Neural crest cell (in vitro differentiated cells): ENCODE results near the gene KRTAP10-10. TPM values are rescaled to one million over a fixed set of nuclear protein-coding genes. Genes with fewer than 3 reads are reported as not detected.
"Not testable (repeated sequence)": the region's sequence is repeated elsewhere in the genome, so short reads cannot be mapped to it uniquely, and the experiment has no call there.

Experiments used
- DNase-seq: peaks from one replicate; pipeline ENCODE4 v3.0.0; 2021; ENCODE audit warnings: low read depth, mixed read lengths, low spot score
- H3K27ac Mint-ChIP-seq: one replicate; pipeline ENCODE4 v1.8.0; 2021; ENCODE audit warnings: mild to moderate bottlenecking, mixed read lengths; ENCODE audit not compliant: unreplicated experiment
- H3K27me3 Mint-ChIP-seq: 2 replicates; pipeline ENCODE4 v1.8.0; 2021; ENCODE audit warnings: low read depth, mild to moderate bottlenecking, mixed read lengths
- H3K36me3 Mint-ChIP-seq: 2 replicates; pipeline ENCODE4 v1.8.0; 2021; ENCODE audit warnings: low read depth, mild to moderate bottlenecking, mixed read lengths
- H3K4me1 Mint-ChIP-seq: 2 replicates; pipeline ENCODE4 v1.8.0; 2021; ENCODE audit warnings: mixed read lengths
- H3K4me3 Mint-ChIP-seq: one replicate; pipeline ENCODE4 v1.8.0; 2021; ENCODE audit warnings: mild to moderate bottlenecking, mixed read lengths
- H3K9me3 Mint-ChIP-seq: 2 replicates; pipeline ENCODE4 v1.8.0; 2021; ENCODE audit warnings: mixed read lengths
- total RNA-seq: library from RNA; stranded (reverse); gene quantifications from 2 replicates; pipeline ENCODE4 v1.2.1, GENCODE V29; 2021
- TF ChIP-seq, protein P1 (sequence below): fragments of 200-600 bp; sonication (generic); conservative IDR thresholded peaks from 2 replicates; pipeline ENCODE4 v1.5.0; 2021; ENCODE audit warnings: antibody characterized with exemption, mild to moderate bottlenecking

The KRTAP10-10 gene
- total RNA-seq, 1 donor from 2014 or later: not detected

DNA sequence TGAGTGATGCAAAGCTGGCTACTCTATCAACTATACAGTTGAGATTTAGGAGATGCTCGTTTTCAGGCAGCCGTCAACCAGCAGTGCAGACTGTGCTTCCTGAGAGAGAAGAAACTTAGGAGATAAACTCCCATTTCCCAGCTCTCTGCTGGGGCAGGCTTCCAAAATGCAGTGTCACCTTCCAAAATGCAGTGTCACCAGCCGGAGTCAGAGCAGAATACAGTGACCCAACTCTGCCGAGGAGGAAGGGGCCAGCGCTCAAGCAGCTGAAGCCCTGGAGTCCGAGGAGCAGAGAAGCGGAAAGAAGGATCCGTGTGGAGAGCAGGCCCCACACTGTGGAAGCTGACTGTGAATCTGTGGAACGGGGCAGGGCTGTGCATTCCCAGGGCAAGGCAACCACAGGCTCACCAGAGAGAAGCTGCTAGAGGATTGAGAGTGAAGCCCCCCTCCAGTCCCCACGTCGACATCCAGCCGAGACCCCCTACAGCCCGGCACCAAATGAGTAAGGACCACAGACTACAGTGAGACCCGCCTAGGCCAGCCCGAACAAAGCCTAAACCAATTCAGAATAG lies 45.5 kb downstream of the KRTAP10-10 start:
- Mint-ChIP-seq H3K4me3 (no peak overlapping the region), H3K27ac (no peak overlapping the region), H3K9me3 (no peaks in the 10 kb centered on the region), H3K4me1 (peaks cover 6% of the 10 kb centered on the region), H3K36me3 (no peaks in the 10 kb centered on the region), H3K27me3 (peaks cover 60% of the 10 kb centered on the region)
- TF ChIP-seq, protein P1, sequence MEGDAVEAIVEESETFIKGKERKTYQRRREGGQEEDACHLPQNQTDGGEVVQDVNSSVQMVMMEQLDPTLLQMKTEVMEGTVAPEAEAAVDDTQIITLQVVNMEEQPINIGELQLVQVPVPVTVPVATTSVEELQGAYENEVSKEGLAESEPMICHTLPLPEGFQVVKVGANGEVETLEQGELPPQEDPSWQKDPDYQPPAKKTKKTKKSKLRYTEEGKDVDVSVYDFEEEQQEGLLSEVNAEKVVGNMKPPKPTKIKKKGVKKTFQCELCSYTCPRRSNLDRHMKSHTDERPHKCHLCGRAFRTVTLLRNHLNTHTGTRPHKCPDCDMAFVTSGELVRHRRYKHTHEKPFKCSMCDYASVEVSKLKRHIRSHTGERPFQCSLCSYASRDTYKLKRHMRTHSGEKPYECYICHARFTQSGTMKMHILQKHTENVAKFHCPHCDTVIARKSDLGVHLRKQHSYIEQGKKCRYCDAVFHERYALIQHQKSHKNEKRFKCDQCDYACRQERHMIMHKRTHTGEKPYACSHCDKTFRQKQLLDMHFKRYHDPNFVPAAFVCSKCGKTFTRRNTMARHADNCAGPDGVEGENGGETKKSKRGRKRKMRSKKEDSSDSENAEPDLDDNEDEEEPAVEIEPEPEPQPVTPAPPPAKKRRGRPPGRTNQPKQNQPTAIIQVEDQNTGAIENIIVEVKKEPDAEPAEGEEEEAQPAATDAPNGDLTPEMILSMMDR: no peak
- DNase-seq: no peak

DNA sequence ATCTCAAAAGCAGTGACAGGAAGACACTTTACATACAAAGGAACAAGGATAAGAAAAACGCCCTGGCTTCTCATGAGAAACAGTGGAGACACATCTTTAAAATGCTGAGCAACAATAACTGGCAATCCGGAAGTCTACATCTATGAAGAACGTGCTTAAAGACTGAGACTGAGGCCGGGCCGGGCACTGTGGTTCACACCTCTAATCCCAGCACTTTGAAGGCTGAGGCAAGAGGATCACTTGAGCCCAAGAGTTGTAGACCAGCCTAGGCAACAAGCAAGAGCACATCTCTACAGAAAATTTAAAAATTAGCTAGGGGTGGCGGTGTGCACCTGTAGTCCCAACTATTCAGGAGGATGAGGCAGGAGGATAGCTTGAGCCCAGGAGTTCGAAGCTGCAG lies 46.9 kb downstream of the KRTAP10-10 start:
- TF ChIP-seq, protein P1: no peak
- Mint-ChIP-seq H3K27ac (no peak overlapping the region), H3K27me3 (peaks cover 65% of the 10 kb centered on the region), H3K36me3 (no peaks in the 10 kb centered on the region), H3K4me1 (peaks cover 6% of the 10 kb centered on the region), H3K9me3 (no peaks in the 10 kb centered on the region), H3K4me3 (no peak overlapping the region)
- no peak for DNase-seq

DNA sequence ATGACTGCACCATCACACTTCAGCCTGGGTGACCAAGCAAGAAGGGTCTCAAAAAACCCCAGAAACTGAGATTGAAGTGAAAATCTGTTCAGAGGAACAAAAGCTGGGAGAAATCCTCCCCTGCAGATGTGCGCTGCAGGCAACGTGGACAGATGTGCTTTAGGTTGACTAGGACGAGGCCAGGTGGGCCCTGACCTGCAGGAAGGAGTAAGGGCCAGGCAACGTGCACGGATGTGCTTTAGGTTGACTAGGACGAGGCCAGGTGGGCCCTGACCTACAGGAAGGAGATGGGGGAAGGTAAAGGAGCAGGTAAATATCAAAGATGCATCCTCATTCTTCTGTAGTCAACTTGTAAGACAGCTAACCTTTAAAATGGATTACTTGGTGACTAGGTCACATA lies 47.3 kb downstream of the KRTAP10-10 start:
- Mint-ChIP-seq H3K36me3 (no peaks in the 10 kb centered on the region), H3K4me1 (peaks cover 6% of the 10 kb centered on the region), H3K9me3 (no peaks in the 10 kb centered on the region), H3K27ac (no peak overlapping the region), H3K27me3 (peaks cover 61% of the 10 kb centered on the region), H3K4me3 (no peak overlapping the region)
- TF ChIP-seq, protein P1: no peak
- DNase-seq: no peak

DNA sequence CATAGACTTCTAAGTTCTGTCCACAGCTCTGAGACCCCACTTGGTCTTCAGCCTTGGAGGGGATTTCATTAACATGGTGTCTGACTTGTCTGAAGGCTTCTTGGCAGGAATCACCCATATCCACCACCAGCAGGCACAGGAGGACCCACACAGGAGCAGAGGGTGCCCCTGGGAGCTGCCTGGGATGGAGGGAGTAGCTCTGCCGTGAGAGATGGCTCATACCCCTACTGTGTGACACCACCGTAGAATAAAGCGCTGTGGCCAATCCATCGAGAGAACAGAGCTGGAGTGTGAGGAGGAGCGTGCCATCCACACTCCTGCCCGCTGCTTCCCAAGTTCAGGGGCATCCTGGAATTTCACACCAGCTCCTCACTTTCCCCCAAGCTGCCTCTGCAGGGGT lies 47.9 kb downstream of the KRTAP10-10 start:
- H3K27ac Mint-ChIP-seq, H3K9me3 Mint-ChIP-seq: not testable (repeated sequence)
- peaks cover 59% of the 10 kb centered on the region for H3K27me3 Mint-ChIP-seq

DNA sequence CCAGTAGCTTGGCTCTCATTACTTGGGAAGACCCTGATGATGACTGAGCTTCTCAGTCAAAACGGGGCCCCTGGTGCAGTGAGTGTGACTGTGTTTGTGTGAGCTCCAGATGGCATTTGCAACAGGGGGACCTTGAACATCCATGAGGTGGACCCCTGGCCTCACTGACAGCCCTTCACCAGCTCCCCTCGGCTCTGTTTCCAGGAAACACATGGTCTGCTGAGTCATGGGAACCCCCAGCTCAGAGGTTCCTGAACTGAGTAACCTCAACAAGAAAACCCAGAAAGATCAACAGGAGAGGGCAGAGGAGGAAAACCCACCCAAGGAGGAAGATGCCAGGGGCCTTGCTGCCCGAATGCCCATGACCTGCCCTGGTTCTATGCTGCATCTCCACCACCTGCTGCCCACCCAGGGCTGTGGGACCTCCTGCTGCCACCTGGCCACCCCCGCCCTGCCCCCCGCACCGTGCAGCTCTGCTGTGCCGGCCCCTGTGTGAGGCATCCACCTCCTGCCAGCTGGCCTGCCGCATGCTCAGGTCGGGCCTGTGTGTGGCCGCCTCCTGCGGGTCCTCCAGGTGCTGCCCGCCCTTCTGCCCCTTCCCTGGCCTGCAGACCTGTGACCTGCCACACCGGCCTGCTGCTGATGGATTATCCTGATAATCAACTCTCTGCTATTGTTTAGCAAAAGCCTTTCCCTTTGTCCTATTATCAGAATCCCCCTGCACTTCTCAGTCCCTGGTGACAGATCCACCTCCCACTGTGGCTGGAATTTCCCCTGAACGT lies 49.0 kb downstream of the KRTAP10-10 start:
- Mint-ChIP-seq H3K27ac (no peak overlapping the region), H3K27me3 (peaks cover 59% of the 10 kb centered on the region), H3K9me3 (no peaks in the 10 kb centered on the region), H3K4me1 (peaks cover 6% of the 10 kb centered on the region), H3K4me3 (no peak overlapping the region), H3K36me3 (no peaks in the 10 kb centered on the region)
- no peak for DNase-seq
- TF ChIP-seq, protein P1: no peak

More for the DNA sequence above, 47.9 kb downstream of the KRTAP10-10 start:
- DNase-seq, H3K4me3 Mint-ChIP-seq, H3K4me1 Mint-ChIP-seq, H3K36me3 Mint-ChIP-seq: not testable (repeated sequence)
